PC-3 (cell line): ENCODE data around the gene HIVEP3. TPM values are rescaled to one million over a fixed set of nuclear protein-coding genes. Genes with fewer than 3 reads are reported as not detected.

Experiments used
- ATAC-seq: fragments of 200-7000 bp; cut with Tn5 transposase; 2 replicates; pipeline ENCODE4 v1.9.1; 2020; ENCODE audit warnings: mild to moderate bottlenecking, moderate library complexity
- BruUV-seq: library from RNA; stranded (reverse); fragments of 400-500 nt; replicated peaks from 2 replicates; lab custom pipeline; 2021; lab: Mats Ljungman, UMichigan
- CTCF ChIA-PET: fragments of 300-600 bp; sonication (Branson Sonifier 250); formaldehyde crosslinking; loops from one replicate; lab custom pipeline; 2022; ENCODE audit warnings: antibody characterized with exemption; lab: Charles Lee
- POLR2A ChIA-PET: fragments of 300-600 bp; sonication (Branson Sonifier 250); formaldehyde crosslinking; loops from one replicate; lab custom pipeline; 2022; ENCODE audit warnings: antibody characterized with exemption; ENCODE audit not compliant: unreplicated experiment; lab: Charles Lee
- DNase-seq: peaks from one replicate; pipeline ENCODE4 v3.0.0-alpha.2; 2015
- H2AFZ ChIP-seq: fragments of 300-600 bp; sonication (generic); 2 replicates; pipeline ENCODE4 v1.6.0; 2016; ENCODE audit warnings: antibody characterized with exemption, low read length
- H3F3A ChIP-seq: fragments of 300-600 bp; sonication (generic); one replicate; pipeline ENCODE4 v1.6.0; 2017; ENCODE audit warnings: antibody characterized with exemption, low read length, control low read depth, mild to moderate bottlenecking; ENCODE audit not compliant: unreplicated experiment
- H3K27ac ChIP-seq: fragments of 300-600 bp; sonication (generic); 2 replicates; pipeline ENCODE4 v1.5.1; 2016; ENCODE audit warnings: mild to moderate bottlenecking, low read length
- H3K27me3 ChIP-seq: fragments of 300-600 bp; sonication (generic); 2 replicates; pipeline ENCODE4 v1.6.1; 2016; ENCODE audit warnings: low read length, mixed read lengths
- H3K36me3 ChIP-seq: fragments of 300-600 bp; sonication (generic); 2 replicates; pipeline ENCODE4 v1.6.1; 2016; ENCODE audit warnings: low read depth, mixed run types, low read length, mixed read lengths
- H3K4me1 ChIP-seq: fragments of 300-600 bp; sonication (generic); 2 replicates; pipeline ENCODE4 v1.5.1; 2016; ENCODE audit warnings: low read length; ENCODE audit not compliant: insufficient read depth
- H3K4me2 ChIP-seq: fragments of 300-600 bp; sonication (generic); 2 replicates; pipeline ENCODE4 v1.6.0; 2016; ENCODE audit warnings: low read length
- H3K4me3 ChIP-seq: fragments of 300-600 bp; sonication (generic); 2 replicates; pipeline ENCODE4 v1.5.1; 2016; ENCODE audit warnings: mild to moderate bottlenecking, low read length, mixed read lengths
- H3K79me2 ChIP-seq: fragments of 300-600 bp; sonication (generic); 2 replicates; pipeline ENCODE4 v1.6.1; 2017; ENCODE audit warnings: low read length, mixed read lengths
- H3K9ac ChIP-seq: fragments of 300-600 bp; sonication (generic); 2 replicates; pipeline ENCODE4 v1.6.0; 2016; ENCODE audit warnings: mild to moderate bottlenecking, low read length
- H3K9me2 ChIP-seq: fragments of 300-600 bp; sonication (generic); replicated peaks from 2 replicates; pipeline ENCODE4 v1.6.1; 2016; ENCODE audit warnings: mixed run types, low read length, mixed read lengths
- H3K9me3 ChIP-seq: fragments of 300-600 bp; sonication (generic); 2 replicates; pipeline ENCODE4 v1.6.1; 2016; ENCODE audit warnings: low read length, mixed read lengths
- H4K20me1 ChIP-seq: fragments of 300-600 bp; sonication (generic); 2 replicates; pipeline ENCODE4 v1.6.1; 2016; ENCODE audit warnings: low read length, mixed read lengths
- CTCF ChIP-seq: fragments of 300-600 bp; sonication (generic); conservative IDR thresholded peaks from 2 replicates; pipeline ENCODE4 v1.5.1; 2017; ENCODE audit warnings: antibody characterized with exemption, low read depth, mild to moderate bottlenecking, low read length
- EZH2 ChIP-seq: fragments of 300-600 bp; sonication (generic); IDR thresholded peaks from one replicate; pipeline ENCODE4 v1.6.1; 2017; ENCODE audit warnings: antibody characterized with exemption, mild to moderate bottlenecking, low read length; ENCODE audit not compliant: unreplicated experiment
- EZH2phosphoT487 ChIP-seq: fragments of 300-600 bp; sonication (generic); IDR thresholded peaks from 2 replicates; pipeline ENCODE4 v1.6.1; 2018; ENCODE audit warnings: mild to moderate bottlenecking, antibody characterized with exemption, low read length, borderline replicate concordance
- intact Hi-C: fragments of 100-400 bp; cut with micrococcal nuclease; formaldehyde crosslinking; loops from 2 replicates; pipeline ENCODE4 v1.9.0; 2023
- total RNA-seq: library from RNA; depleted of rRNA; stranded (reverse); fragments of >200 nt; gene quantifications from 2 replicates; pipeline ENCODE4 v1.2.3, GENCODE V29; 2014

The HIVEP3 gene
- total RNA-seq, 1 experiment from 2014 or later = 9.8 TPM

DNA sequence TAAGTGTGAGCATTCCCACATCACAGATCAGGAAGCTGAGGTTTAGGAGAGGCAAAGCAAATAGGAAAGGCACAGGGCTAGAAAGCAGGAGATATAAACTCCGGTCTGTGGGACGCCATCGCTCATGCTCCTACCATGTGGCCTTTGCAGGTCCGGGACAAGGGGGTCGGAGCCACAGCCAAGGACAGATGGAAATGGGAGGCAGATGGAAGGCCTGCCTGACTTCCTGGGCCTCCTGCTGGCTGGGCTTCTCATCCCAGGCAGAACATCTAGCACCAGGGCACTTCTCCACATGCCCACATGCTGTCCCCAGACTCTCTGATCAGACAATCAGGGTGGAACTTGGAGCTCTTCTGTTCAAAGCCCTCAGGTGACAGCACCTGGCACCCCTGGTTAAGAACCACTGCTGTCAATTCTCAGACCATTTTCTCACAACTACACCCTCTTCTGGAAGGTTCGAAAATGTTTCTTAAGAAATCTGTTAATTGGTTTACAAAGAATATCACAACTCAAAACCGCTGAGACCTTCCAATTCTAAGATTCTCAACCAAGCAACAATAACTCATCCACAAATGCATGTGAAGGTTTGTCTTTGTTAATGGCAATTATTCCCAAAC is 260.9 kb downstream of the HIVEP3 start:
- Histone ChIP-seq H4K20me1 (no peaks in the 10 kb centered on the region), H3K4me3 (no peak overlapping the region), H3K9ac (no peak overlapping the region), H3K9me3 (no peaks in the 10 kb centered on the region), H3K9me2 (no peaks in the 10 kb centered on the region), H3K27me3 (no peaks in the 10 kb centered on the region), H3F3A (no peaks in the 10 kb centered on the region), H3K79me2 (no peaks in the 10 kb centered on the region), H2AFZ (no peak overlapping the region), H3K27ac (no peak overlapping the region), H3K4me2 (no peak overlapping the region), H3K4me1 (peaks cover 8% of the 10 kb centered on the region), H3K36me3 (no peaks in the 10 kb centered on the region)
- BruUV-seq = no TSS peak
- ChIA-PET POLR2A (no interaction called here), CTCF (no interaction called here)
- DNase-seq (no peak), ATAC-seq (no peak)
- intact Hi-C loops = no loop called here
- TF ChIP-seq EZH2 = no peak
- TF ChIP-seq CTCF = no peak
- TF ChIP-seq EZH2phosphoT487 = no peak

DNA sequence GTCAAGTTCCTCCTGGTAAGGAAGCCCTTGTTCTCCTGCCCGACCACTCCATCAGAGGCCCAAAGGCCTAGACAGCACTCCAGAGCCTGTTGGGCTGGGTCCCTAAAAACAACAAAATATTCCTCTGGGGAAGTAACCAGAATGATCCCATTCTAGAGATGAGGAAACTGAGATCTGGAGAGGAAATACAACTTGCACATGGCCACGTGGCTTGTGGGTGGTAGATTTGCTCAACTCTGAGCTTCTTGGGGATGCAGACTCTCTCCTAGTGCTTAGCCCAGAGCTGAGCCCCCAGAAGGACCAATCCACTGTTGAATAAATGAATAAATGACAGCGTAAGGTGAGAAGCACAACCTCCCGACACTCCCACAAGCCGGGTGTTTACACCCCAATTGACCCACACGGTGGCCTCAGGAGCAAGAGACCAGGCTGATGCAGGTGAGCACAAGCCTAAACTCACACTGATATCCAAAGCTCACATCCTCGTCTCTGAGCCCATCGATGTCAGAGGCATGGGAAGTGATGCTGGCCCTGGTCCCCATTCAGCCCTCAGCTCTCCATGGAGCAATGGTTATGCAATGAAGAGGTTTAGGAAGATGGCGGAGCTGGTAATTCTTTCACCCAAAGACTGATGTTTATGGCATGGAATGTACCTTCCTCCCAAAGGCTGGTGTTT is 261.8 kb downstream of the HIVEP3 start:
- no peaks in the 10 kb centered on the region for H3K36me3 ChIP-seq
- no peaks in the 10 kb centered on the region for H3K79me2 ChIP-seq
- H3K9me2 ChIP-seq = no peaks in the 10 kb centered on the region
- ATAC-seq (no peak), DNase-seq (no peak)
- no peaks in the 10 kb centered on the region for H4K20me1 ChIP-seq
- H3K4me3 ChIP-seq = no peak overlapping the region
- no TSS peak for BruUV-seq
- no peak overlapping the region for H3K9ac ChIP-seq
- peaks cover 8% of the 10 kb centered on the region for H3K4me1 ChIP-seq
- TF ChIP-seq CTCF (no peak), EZH2 (no peak), EZH2phosphoT487 (no peak)
- ChIA-PET CTCF (no interaction called here), POLR2A (no interaction called here)
- H3F3A ChIP-seq = no peaks in the 10 kb centered on the region
- no peak overlapping the region for H2AFZ ChIP-seq
- H3K27ac ChIP-seq = no peak overlapping the region
- H3K4me2 ChIP-seq = no peak overlapping the region
- intact Hi-C loops = no loop called here
- H3K9me3 ChIP-seq = no peaks in the 10 kb centered on the region
- no peaks in the 10 kb centered on the region for H3K27me3 ChIP-seq

DNA sequence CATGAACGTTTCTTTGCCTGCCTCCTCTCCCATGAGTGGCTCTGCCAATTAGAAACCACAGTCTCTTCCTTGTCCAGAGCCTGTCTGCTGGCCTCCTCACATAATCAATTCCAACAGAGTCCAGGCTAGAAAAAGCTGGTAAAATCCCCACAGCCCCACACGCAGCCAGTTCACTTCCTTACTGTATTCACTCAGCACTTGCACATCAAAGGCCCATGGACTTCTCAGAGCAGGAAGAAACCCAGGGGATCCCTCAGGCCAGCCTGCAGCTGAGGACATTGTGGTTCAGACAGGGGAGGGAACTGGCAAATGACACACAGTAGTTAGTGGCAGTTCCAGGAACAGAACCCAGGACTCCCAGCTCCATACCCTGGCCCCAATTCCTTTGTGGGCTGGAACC is 262.7 kb downstream of the HIVEP3 start:
- TF ChIP-seq EZH2phosphoT487 = no peak
- TF ChIP-seq CTCF = no peak
- no peak for TF ChIP-seq EZH2
- Histone ChIP-seq H3F3A (no peaks in the 10 kb centered on the region), H3K36me3 (no peaks in the 10 kb centered on the region), H3K27ac (no peak overlapping the region), H3K79me2 (no peaks in the 10 kb centered on the region), H3K9me3 (no peaks in the 10 kb centered on the region), H3K9me2 (no peaks in the 10 kb centered on the region), H4K20me1 (no peaks in the 10 kb centered on the region), H3K27me3 (no peaks in the 10 kb centered on the region), H3K4me1 (peaks cover 3% of the 10 kb centered on the region), H3K9ac (no peak overlapping the region), H3K4me3 (no peak overlapping the region), H2AFZ (no peak overlapping the region), H3K4me2 (no peak overlapping the region)
- POLR2A ChIA-PET = no interaction called here
- CTCF ChIA-PET = no interaction called here
- ATAC-seq (no peak), DNase-seq (no peak)
- no TSS peak for BruUV-seq
- intact Hi-C loops = no loop called here
